ENCODE data around the gene BAIAP3.

DNA sequence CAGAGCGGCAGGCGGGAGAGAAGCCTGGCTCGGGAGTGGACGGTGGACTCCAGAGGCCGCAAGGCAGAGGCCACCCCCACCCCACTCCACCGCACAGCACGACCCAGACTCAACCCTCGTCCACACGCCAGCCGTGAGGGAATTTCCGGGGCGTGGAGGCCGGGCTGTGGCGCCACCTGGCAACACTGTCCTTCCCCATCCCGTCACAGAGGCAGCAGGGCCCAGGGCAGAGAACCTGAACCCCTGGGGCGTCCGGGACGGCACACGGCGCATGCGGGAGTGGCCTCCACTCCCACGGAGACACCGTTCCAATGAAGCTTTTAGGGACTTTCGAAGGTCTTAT, 41.8 kb downstream of the BAIAP3 start:
- TF ChIP-seq, protein P1, sequence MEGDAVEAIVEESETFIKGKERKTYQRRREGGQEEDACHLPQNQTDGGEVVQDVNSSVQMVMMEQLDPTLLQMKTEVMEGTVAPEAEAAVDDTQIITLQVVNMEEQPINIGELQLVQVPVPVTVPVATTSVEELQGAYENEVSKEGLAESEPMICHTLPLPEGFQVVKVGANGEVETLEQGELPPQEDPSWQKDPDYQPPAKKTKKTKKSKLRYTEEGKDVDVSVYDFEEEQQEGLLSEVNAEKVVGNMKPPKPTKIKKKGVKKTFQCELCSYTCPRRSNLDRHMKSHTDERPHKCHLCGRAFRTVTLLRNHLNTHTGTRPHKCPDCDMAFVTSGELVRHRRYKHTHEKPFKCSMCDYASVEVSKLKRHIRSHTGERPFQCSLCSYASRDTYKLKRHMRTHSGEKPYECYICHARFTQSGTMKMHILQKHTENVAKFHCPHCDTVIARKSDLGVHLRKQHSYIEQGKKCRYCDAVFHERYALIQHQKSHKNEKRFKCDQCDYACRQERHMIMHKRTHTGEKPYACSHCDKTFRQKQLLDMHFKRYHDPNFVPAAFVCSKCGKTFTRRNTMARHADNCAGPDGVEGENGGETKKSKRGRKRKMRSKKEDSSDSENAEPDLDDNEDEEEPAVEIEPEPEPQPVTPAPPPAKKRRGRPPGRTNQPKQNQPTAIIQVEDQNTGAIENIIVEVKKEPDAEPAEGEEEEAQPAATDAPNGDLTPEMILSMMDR (IDR thresholded peaks at IDR 0.05 in 2 of 3, conservative IDR thresholded peaks at IDR 0.05 in 1 of 3; ENCODE audit: control insufficient read depth in 2 of 3, extremely low read depth in 1 of 3, insufficient read depth in 1 of 3, low read depth in 3 of 3, low read length in 3 of 3): no peak
- TF ChIP-seq CHD1 (IDR thresholded peaks at IDR 0.05; ENCODE audit: low read depth, low read length) (no peak), TAF1 (IDR thresholded peaks at IDR 0.05; ENCODE audit: borderline replicate concordance, low read depth, low read length) (no peak), BCL11A (IDR thresholded peaks at IDR 0.05; ENCODE audit: low read depth, low read length) (no peak), ATF7 (IDR thresholded peaks at IDR 0.05; ENCODE audit: low read depth) (no peak), SMAD5 (IDR thresholded peaks at IDR 0.05; ENCODE audit: low read depth) (no peak), EP300 (IDR thresholded peaks at IDR 0.05; ENCODE audit: borderline replicate concordance in 1 of 2, control insufficient read depth in 1 of 2, low read depth in 2 of 2, low read length in 2 of 2) (no peak), EGR1 (IDR thresholded peaks at IDR 0.05; ENCODE audit: borderline replicate concordance in 1 of 2, low read depth in 2 of 2, low read length in 2 of 2) (no peak)
